Measurements from ENCODE around the gene AXIN1. TPM values are rescaled to one million over a fixed set of nuclear protein-coding genes. Genes with fewer than 3 reads are reported as not detected.

AXIN1 gene
- total and polyA plus RNA-seq, 9 of the 15 experiments (the other 6 are each of a cell fraction or from before 2014, with no cell fraction given), result 0.42 to 58.0 (median 25.9) TPM

- Histone ChIP-seq H4K20me1 (replicated peaks; ENCODE audit: control insufficient read depth, insufficient read depth, low read length) (peaks cover 49% of the 10 kb centered on the region; the same call in 1 of the 2 replicates), H3K27ac (ENCODE audit: extremely low read depth, low read depth, low read length) (no peak overlapping the region), H3K27me3 (ENCODE audit: control insufficient read depth in 2 of 2, insufficient read depth in 2 of 2, low read length in 2 of 2) (no peaks in the 10 kb centered on the region), H3K9me3 (replicated peaks; ENCODE audit: control insufficient read depth, insufficient read depth, low read depth, low read length) (no peaks in the 10 kb centered on the region), H3K9me1 (ENCODE audit: control insufficient read depth, insufficient read depth, low read length) (peaks cover 10% of the 10 kb centered on the region), H3K9ac (ENCODE audit: insufficient read depth in 1 of 2, low read depth in 2 of 2, low read length in 2 of 2) (peak overlapping the region in 1 of 2 experiments; percentile 85; a peak in 2 of 4 replicates), H3K4me2 (ENCODE audit: insufficient read depth, low read length) (0 out of 2 replicates have a peak overlapping the region, but pooled peaks have one; percentile 74), H3K79me2 (ENCODE audit: control insufficient read depth, insufficient read depth, low read length) (peaks cover 86% of the 10 kb centered on the region), H3K36me3 (ENCODE audit: control insufficient read depth, insufficient read depth, low read length) (peaks cover 24% of the 10 kb centered on the region), H3K4me1 (replicated peaks in 1 of 2; ENCODE audit: control insufficient read depth in 2 of 2, insufficient read depth in 2 of 2, low read length in 2 of 2) (peaks cover 24 to 54% of the 10 kb centered on the region in 2 experiments), H2AFZ (ENCODE audit: low read depth, low read length) (no peak overlapping the region), H3K4me3 (no peak overlapping the region)
- TF ChIP-seq ZNF639 (CRISPR knock-in tag; conservative IDR thresholded peaks at IDR 0.05 in 1 of 2, IDR thresholded peaks at IDR 0.05 in 1 of 2) (no peak), HDGF (IDR thresholded peaks at IDR 0.05) (no peak), KLF13 (tag; IDR thresholded peaks at IDR 0.05; ENCODE audit: borderline replicate concordance, low read depth) (no peak), NRF1 (conservative IDR thresholded peaks at IDR 0.05 in 1 of 2, IDR thresholded peaks at IDR 0.05 in 1 of 2) (no peak), MCM5 (IDR thresholded peaks at IDR 0.05; ENCODE audit: low read depth) (no peak), IRF2 (CRISPR knock-in tag; IDR thresholded peaks at IDR 0.05) (0 out of 2 replicates have a peak, but pooled peaks have one; percentile 11), POLR3A (IDR thresholded peaks at IDR 0.05; ENCODE audit: borderline replicate concordance, extremely low read depth, insufficient read depth, insufficient read length) (no peak), HNRNPL (IDR thresholded peaks at IDR 0.05; ENCODE audit: low read depth, low read length) (0 out of 2 replicates have a peak, but pooled peaks have one; percentile 35), YY1 (IDR thresholded peaks at IDR 0.05; ENCODE audit: borderline replicate concordance in 1 of 3, control insufficient read depth in 1 of 3, extremely low read depth in 1 of 3, insufficient read depth in 3 of 3, insufficient read length in 1 of 3, insufficient replicate concordance in 2 of 3, low read depth in 1 of 3, low read length in 2 of 3) (peak in 1 of 3 experiments; percentile 12)
- intact Hi-C loops (cut with micrococcal nuclease), result no loop called here
- FAIRE-seq, result no peak
- in situ Hi-C loops (cut with MboI), result no loop called here
- DNase-seq (ENCODE audit: extremely low read depth in 1 of 4, low spot score in 3 of 4), result no peak
- no peak for ATAC-seq
- ChIA-PET POLR2A (interaction anchor here (0.6 to 1.4 kb wide), 4 partner anchors 10 to 145 kb away, joined by 3 to 4 read pairs (median 4); no protein-coding TSS in a partner anchor), CTCF (ENCODE audit: low intra/inter-chr PET ratio) (no interaction called here)
- no TSS peak for BruUV-seq (replicated peaks)
- WGBS (ENCODE audit: insufficient coverage, low coverage, missing lambda C conversion rate), result 81% methylated on average over 25 of the region's 28 CpGs
Observed at GRCh38 chr16:325375-326145, 27.0 kb downstream of the AXIN1 start.

Data from K562 (cell line).